HL-60/S4 treated with retinoic acid at 250 ng/mL for 4 days and 3 days (cell line): ENCODE measurements around the gene LRP5.

Experiments
- in situ Hi-C: fragments of 300-500 bp; cut with MboI; formaldehyde crosslinking; loops from 2 replicates; pipeline ENCODE4 v1.7.0; 2022; ENCODE audit warnings: low sequenced_read_pairs

LRP5 gene

GRCh38 chr11:68308068-68308467 is 4.3 kb upstream of the LRP5 start:
- in situ Hi-C loops: no loop called here

GRCh38 chr11:68309621-68310185 is 2.7 kb upstream of the LRP5 start:
- in situ Hi-C loops: no loop called here

- in situ Hi-C loops: no loop called here
Measured at GRCh38 chr11:68311160-68312116, 953 bp upstream of the LRP5 start.

- in situ Hi-C loops: no loop called here
Measured at GRCh38 chr11:68312780-68313573, 586 bp downstream of the LRP5 start.

GRCh38 chr11:68313574-68314202 is 1.3 kb downstream of the LRP5 start:
- in situ Hi-C loops: no loop called here

GRCh38 chr11:68314203-68315170 is 2.1 kb downstream of the LRP5 start:
- in situ Hi-C loops: no loop called here

GRCh38 chr11:68315171-68315920 is 3.0 kb downstream of the LRP5 start:
- in situ Hi-C loops: no loop called here

- in situ Hi-C loops: no loop called here
Measured at GRCh38 chr11:68317147-68317785, 4.9 kb downstream of the LRP5 start.

GRCh38 chr11:68321293-68322051 is 9.1 kb downstream of the LRP5 start:
- in situ Hi-C loops: no loop called here

GRCh38 chr11:68322052-68322430 is 9.7 kb downstream of the LRP5 start:
- in situ Hi-C loops: no loop called here

GRCh38 chr11:68324241-68324640 is 11.8 kb downstream of the LRP5 start:
- in situ Hi-C loops: no loop called here

GRCh38 chr11:68324695-68325094 is 12.3 kb downstream of the LRP5 start:
- in situ Hi-C loops: no loop called here

- in situ Hi-C loops: no loop called here
Measured at GRCh38 chr11:68325183-68325906, 13.0 kb downstream of the LRP5 start.

- in situ Hi-C loops: no loop called here
Measured at GRCh38 chr11:68325907-68326220, 13.5 kb downstream of the LRP5 start.

- in situ Hi-C loops: no loop called here
Measured at GRCh38 chr11:68326334-68327215, 14.2 kb downstream of the LRP5 start.

- in situ Hi-C loops: no loop called here
Measured at GRCh38 chr11:68327586-68328370, 15.4 kb downstream of the LRP5 start.
